Measurements from ENCODE around the gene TRIM52.
"Not testable (repeated sequence)": the region's sequence is repeated elsewhere in the genome, so short reads cannot be mapped to it uniquely, and the experiment has no call there.

Gene TRIM52

DNA sequence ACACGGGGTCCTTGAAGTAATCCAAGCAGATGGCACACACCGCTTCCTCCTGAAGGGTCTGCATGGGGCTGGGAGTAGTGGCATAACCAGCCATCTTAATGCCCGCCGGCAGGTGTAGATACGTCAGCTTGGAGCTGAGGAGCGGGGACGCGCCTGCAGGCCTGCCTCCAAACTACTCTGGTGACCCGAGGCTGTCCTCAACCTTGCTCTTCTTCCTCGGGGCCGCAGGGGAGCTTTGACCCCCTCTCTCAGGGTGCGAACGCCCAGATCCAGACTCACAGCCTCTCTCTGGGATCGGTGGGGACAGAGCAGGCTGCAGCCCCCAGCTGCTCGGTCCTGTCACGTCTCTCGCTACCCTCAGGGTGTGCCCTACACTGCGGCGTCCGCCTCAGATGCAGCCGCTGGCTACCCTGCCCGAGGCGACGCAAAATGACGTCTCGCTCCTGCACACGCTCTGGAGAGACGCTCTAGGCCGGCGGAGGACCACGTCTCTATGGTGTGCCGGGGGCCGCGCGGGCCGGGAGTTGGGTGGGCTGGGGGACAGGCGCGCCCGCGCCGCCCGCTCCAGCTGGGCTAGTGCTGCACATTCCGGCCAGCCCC lies at the start of gene TRIM52:
Gene TRIM52, minus strand, starts transcription at position 424 of the 600 bp plus-strand sequence. Its CDS starts 330 bp downstream, at position 94.
- peak; percentile 77 for DNase-seq (ENCODE audit: low spot score)

DNA sequence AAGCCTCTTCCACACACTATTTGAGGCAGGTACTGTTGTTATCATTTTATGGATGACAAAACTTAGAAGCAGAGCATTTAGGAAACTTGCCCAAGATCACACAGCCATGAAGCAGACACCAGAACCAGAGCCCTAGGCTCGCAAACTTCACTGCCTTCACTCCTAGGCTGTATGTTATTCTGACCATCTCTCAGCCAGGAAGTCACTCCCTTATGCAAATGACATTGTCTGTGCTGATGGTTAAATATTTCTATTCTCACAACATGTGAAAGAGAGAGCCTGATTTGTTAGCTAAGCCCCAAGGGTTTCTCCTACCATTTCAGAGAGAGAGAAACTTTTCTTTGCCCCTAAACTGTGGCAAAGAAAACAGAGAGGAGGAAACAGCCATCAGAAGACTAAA lies 26.4 kb upstream of the TRIM52 start:
- DNase-seq (ENCODE audit: low spot score): not testable (repeated sequence)

DNA sequence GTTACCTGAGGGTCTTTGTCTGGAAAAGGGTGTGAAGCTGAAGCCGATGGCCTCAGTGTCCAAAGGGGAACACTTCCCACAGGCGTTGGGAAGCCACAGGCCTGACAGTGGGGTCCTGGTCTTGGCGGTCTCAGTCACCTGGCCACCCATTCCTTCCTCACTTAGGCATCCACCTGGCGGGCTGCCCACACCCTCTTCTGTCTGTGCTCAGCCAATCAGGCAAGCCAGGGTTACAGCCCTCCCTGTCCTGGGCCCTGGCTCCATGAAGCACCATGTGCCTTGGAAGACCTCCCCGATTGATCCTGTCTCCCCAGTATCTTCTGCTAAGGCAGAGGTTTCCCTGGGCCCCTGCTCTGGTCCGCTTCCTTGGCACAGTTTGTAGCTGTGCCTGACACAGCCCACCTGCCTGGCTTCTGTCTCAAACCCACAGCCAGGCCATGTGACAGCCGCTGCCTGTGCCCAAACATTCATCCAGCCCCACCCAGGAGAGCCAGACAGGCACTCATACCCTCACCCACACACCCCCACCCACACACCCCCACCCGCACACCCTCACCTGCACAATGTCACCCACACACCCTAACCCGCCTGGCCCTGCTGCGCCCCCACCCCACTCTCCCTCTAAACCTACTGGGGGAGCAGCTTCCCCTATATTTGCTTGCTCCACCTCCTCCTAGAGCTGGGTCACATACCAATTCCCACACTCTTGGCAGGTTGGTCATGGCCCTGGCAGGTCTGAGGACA lies 25.2 kb upstream of the TRIM52 start:
- DNase-seq (ENCODE audit: low spot score): not testable (repeated sequence)

DNA sequence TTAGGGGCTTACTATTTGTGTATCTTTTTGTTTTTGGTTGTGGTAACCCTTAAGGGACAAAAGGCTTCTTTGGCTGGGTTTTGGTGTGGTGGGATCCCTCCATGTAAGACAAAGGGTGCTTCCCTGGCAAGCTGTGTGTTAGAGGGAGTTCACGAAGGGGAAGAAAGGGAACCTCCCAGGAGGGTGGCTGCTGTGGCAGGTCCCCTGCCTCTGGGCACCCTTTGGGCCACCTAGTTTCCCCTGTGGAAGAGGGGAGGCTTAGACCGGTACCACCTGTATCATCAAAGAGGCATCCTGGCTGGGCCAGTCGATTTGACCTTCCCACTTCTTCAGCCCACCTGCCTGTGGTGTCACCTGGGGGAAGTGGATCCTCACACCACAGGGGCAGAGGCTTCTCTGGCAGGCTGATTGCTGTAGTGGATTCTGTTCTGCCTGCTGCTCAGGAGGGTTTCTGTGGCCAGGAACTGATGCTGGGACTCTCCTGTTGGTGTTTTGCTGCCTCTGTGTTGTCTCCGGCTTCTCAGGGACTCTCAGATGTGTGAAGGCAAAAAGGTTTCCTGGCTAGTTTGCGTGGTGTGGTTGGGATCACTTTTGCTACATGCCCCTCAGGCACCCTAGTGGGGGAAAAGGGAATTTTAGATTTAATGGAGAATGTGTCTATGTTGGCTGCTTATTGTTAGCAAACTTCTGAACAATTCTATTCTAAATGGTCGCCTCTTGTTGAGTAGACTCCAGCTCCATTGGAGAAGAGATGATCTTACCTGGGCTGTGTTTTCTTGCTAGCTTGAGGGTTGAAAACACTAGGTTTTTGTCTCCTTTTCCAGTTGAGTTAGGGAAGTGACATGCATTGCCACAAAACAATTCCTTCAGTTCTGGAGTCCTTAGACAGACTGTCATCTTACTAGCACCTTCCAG lies 23.2 kb upstream of the TRIM52 start:
- DNase-seq (ENCODE audit: low spot score): not testable (repeated sequence)

DNA sequence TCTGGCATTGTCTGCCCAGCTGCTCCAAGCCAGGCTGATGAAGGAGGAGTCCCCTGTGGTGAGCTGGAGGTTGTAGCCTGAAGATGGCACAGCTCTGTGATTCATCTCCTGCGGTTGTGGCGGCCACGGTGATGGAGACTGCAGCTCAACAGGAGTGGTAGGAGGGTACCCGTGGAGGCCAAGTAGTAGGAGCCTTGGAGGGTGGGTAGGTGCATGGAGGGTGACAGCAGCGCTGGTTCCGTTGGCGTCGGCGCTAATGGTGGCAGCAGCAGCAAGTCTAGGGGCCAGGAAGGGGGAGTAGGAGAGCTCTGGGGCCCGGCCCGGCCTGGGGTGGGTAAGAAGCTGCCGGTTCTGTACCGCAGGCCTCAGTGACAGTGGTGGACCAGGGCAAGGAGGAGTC lies 22.4 kb upstream of the TRIM52 start:
- DNase-seq (ENCODE audit: low spot score): no peak

DNA sequence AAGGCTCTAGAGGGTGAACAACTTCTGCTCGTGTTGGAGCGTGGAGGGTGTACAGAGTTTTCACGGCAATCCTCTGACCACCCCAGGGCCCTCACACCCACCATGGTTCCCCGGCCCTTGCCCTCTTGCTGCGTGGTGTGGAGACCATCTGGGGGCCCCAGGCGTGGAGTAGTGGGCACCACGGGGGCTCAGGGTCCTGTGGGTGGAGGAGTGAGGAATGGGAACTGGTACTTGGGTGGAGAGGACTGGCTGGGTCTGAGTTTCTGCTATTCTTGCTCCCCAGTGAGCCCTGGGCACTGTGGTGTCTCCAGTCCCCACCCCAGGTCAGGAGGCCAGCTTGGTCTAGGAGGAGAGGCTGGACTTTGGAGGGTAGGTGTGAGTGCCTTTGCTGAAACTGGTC lies 21.9 kb upstream of the TRIM52 start:
- DNase-seq (ENCODE audit: low spot score): no peak

DNA sequence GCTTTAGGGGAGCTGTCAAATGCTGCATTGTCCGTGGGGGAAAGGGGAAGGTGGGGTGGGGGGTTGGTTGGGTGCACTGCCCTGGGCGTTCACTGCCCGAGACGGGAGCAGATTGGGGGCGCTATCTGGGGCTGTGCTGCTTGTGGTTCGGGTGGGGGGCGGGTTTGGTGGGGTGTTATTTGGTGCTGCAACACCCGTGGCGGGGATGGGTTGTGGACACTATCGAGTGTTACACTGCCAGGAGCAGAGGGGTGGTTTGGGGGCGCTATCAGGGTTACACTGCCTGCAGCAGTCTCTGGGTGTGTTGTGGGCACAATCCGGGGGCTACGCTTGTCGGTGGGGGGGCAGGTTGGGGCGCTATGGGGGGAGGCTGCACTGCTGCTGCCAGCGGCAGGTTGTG lies 21.5 kb upstream of the TRIM52 start:
- DNase-seq (ENCODE audit: low spot score): not testable (repeated sequence)

DNA sequence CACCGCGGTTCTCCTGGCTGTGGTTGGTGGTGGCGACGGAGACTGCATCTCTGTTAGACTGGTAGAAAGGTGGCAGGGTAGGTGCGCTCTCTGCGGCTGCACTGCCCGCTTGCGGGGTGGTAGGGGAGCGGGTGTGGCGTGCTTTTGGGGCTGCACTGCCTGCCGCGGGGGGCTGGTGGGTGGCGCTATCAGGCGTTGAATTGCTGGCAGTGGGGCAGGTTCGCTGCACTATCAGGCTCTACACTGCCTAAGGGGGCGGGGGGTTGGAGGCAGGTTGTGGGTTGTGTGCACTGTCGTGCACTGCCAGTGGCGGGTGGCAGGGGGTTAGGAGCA lies 21.0 kb upstream of the TRIM52 start:
- no peak for DNase-seq (ENCODE audit: low spot score)

DNA sequence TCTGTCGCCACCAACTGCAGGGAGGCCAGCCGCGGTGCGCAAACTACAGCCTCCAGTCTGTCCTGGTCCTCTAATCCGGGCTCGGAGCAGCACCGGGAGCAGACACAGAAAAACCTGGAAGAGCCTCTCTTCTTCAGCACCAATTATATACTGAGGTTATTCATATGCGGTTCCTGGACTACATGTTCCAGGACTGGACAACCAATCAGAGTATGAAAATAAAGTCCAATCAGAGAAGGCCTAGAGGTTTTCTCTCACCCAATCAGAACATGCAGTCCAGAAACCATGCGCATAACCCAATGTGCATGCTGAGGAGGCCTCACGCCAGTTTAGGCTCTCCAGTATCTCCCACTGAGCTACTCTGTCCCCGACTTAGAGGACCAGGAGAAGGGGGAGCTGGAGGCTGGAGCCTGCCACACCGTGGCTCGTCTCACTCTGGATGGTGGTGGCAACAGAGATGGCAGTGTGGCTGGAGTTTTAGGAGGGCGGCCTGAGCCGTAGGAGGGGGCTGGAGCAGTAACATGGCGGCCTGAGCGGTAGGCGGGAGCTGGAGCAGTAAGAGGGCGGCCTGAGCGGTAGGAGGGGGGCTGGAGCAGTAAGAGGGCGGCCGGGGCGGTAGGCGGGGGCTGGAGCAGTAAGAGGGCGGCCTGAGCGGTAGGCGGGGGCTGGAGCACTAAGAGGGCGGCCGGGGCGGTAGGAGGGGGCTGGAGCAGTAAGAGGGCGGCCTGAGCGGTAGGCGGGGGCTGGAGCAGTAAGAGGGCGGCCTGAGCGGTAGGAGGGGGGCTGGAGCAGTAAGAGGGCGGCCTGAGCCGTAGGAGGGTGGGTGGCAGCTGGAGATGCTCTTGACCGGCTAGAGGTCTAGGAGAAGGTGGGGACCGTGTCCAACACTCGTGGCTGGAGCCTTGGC lies 20.4 kb upstream of the TRIM52 start:
- peak; percentile 85 for DNase-seq (ENCODE audit: low spot score)

DNA sequence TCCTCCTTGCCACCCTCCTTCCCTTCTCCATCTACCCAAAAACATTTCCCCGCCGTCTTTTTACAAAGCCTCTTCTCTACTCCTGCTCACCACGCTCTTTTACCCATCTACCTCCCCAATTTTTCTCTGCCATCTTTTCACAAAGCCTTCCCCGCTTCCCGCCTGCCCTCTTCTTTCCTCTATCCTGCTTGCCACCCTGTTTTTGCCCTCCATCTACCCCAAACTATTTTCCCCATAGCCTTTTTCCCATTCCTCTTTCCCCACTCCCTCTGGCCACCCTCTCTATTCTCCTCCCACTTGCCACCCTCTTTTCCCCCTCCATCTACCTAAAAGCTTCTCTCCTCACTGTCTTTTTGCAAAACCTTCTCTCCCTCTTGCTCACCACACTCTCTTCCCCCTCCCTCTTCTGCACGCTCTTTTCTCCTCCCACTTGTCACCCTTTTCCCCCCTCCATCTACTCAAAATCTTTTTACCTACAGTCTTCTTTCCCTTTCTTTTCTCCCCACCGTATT lies 19.4 kb upstream of the TRIM52 start:
- no peak for DNase-seq (ENCODE audit: low spot score)

DNA sequence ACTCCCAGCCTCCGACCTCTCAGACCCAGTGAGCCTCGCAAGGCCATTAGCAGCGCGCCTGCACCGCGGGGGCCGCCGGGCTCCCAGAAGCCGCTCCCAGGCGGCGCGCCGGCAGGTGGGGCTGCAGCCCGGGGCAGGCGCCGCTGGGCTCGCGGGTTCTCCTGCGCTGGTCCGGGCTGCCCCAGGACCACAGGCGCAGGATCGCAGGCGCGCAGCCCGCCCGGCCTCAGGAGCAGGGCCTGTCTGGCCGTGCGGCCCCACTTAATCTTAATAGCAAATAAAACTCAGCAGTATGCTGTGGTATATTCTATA lies 12.4 kb upstream of the TRIM52 start:
- DNase-seq (ENCODE audit: low spot score): not testable (repeated sequence)

DNA sequence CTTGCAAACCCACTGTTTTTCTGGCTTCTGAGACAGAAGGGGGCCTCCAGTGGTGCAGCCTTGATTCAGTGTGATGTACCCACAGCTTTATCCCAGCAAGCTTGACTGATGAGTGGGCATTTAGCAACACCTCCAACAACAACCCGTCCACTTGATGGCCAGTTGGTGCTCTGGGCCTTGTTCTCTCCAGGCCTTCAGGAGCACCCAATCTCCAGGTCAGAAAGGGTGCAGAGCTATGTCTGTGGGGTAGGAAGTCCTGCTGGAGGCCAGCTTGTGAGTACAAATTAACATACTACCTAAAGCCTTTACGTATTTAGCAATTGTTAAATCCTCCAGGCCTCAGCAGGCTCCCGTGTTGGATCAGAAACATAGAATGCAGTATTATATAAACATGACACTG lies 10.1 kb upstream of the TRIM52 start:
- no peak for DNase-seq (ENCODE audit: low spot score)

DNA sequence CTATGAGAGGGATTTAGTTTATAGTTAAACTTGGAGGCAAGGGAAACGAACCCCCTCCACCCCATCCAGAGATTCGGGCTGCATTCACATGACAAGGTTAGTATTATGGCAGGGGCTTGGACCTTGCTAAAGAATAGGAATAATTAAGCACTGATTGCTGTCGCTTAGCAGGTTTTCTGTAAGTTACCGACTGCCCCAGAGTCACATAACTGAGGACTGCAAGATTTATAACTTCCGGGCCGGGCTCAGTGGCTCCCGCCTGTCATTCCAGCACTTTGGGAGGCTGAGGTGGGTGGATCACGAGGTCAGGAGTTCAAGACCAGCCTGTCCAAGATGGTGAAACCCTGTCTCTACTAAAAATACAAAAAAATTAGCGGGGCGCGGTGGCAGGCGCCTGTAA lies 7.0 kb upstream of the TRIM52 start:
- not testable (repeated sequence) for DNase-seq (ENCODE audit: low spot score)

DNA sequence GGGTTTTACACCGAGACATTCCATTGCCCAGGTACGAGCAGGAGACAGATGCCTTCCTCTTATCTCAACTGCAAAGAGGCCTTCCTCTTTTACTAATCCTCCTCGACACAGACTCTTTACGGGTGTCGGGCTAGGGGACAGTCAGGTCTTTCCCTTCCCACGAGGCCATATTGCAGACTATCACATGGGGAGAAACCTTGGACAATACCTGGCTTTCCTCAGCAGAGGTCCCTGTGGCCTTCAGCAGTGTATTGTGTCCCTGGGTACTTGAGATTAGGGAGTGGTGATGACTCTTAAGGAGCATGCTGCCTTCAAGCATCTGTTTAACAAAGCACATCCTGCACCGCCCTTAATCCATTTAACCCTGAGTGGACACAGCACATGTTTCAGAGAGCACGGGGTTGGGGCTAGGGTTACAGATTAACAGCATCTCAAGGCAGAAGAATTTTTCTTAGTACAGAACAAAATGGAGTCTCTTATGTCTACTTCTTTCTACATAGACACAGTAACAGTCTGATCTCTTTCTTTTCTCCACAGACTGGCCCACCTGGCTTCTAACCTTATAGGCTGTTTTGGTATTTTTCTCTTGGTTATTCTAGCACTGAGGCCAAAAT lies 6.5 kb upstream of the TRIM52 start:
- DNase-seq (ENCODE audit: low spot score): not testable (repeated sequence)

DNA sequence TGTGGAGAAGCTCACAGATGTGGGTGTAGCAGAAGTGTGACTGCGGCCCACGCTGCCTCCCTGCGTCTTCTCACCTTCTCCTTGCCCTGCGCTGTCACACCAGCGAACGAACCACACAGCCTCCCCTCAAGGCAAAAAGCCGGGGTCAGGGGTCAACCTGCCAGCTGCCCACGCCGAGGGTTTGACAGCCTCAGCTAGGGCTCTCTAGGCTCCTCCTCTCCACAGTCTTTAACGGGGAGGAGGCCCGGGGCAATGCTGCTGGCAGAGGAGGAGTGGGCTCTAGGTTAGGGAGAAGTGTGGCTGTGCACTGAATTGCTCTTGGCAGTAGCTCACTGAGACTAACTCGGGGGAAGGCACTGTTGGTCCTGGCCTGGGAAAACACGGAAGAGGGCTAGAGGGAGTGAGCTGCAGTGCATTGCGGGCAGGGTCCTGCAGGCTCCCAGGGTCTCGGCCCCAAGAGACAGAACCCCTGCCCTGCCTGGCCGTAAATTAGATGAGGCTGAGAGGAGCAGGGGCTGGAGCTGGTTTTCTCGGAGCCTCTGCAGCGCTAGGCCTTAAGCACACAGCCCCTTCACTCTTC lies 4.2 kb upstream of the TRIM52 start:
- no peak for DNase-seq (ENCODE audit: low spot score)

DNA sequence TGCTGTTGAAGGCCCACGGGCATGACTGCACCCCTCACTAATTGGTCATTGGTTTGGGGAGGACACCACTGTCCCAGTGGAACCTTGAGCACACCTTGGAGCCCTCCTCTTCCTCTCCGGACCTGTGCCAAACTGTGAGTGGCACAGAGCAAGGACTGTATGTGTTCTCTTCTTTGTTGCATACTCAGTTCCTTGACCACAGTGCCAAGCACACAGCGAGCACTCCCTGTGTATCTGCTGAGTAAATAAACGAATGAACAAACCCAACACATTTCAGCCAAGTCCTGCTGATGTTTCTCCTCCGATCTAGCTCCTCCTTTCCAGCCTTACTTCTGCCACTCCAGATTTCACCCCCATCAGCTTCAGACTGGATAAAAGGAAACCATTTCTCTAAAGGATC lies 2.7 kb upstream of the TRIM52 start:
- DNase-seq (ENCODE audit: low spot score): no peak

DNA sequence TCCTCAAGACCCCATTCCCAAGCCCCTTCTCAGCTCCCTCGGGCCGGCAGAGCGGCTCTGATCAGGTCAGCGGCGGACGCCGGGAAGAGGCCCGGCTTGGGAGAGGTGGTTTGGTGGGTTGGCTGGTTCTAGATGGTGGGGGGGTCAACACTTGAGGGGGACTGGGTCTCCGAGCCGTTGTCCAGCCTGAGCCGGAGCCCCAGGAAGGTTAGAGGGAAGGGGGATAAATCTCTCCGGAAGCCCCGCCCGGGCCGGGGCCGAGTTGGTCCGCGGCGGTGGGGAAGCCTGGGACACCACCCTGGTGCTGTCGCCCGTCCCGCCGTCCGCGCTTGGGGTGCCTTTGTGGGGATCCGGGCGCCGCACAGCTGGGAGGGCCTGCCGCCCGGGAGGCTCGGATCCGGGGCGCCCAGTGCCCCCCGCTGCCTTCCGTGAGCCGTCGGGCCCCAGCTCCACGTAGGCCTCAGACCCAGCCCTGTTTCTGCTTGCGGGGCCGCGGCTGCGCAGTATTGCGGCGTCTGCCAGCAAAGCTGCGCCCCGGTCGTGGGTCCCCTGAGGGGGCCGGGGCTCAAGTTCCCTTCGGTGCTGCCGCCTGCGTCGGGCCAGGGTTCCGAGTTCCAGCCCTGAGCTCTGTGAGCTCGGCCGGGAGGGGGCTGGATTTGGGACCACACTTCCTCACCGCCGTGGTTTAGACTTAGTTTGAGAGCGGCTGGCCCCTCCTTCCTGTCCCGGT lies 542 bp upstream of the TRIM52 start:
- peak; percentile 51 for DNase-seq (ENCODE audit: low spot score)

DNA sequence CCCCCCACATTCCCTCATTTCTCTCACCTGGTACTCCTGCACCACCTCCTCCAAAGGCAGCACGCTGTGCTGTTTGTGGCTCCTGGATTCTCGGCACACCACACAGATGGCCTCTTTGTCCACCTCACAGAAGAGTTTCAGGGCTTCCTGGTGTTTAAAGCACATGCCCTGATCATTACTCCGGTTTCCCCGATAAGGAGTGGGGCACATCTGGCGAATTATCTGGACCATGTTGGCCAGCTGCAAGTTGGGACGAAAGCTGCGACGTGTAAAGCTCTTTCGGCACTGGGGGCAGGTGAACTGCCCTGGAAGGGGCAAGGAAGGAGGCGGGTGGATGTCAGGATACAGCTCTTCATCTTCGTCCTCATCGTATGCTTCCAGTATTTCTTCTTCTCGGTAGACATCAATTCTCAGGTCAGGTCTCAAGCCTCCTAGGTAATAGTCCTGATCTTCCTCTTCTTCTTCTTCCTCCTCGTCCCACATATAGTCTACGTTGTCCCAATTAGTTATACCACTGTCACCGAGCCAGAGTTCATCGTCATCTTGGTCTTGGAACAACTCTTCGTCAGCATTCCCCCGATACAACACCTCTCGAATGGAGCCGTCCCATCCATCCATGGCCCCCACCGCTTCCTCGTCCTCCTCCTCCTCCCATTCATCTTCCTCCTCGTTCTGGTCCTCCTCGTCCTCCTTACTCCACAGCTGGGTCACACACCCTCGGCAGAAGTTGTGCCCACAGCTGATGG lies 796 bp downstream of the TRIM52 start:
- no peak for DNase-seq (ENCODE audit: low spot score)

DNA sequence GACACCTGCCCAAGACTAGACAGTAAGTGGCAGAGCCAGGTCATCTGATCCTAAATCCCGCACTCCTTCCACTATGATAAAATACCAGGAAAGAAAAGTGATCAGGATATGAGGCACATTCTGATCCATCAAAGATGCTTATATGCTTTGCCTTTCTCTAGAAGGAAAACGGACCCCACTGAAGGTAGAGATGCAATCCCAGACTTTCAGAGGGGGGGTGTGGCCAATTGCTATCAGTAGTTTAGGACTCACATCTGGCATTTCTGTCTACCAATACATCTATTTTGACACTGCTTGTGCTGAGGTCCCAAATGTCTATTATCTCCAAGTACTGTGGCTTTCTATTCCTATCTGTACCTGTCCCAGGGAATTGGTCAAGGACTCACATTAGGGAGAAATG lies 1.7 kb downstream of the TRIM52 start:
- DNase-seq (ENCODE audit: low spot score): no peak

DNA sequence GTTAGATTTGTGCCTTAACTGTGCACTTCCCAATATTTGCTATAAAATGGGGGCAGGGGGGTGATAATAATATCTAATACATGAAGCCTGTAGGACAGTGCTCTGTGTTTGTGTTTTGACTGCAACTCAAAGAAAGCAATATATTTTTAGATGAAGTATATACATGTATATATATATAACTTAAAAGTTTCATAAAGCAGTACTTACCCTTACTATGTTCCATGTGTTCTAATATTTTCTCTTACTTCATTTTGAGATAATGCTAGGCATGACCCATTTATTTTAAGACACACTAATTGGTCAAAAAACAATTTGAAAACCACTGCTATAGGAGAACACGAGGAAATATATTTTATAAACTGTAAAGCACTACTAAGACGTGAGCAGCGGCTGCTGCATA lies 2.4 kb downstream of the TRIM52 start:
- DNase-seq (ENCODE audit: low spot score): no peak
